Measurements from ENCODE around the gene ELMO1. TPM values are rescaled to one million over a fixed set of nuclear protein-coding genes. Genes with fewer than 3 reads are reported as not detected.

Gene ELMO1
- polyA plus RNA-seq, 1 donor (not counting 4 experiments of a cell fraction or from before 2014, with no cell fraction given): not detected

- Histone ChIP-seq H3K9me3 (ENCODE audit: control insufficient read depth, low read depth, low read length) (no peaks in the 10 kb centered on the region), H3K4me1 (ENCODE audit: control insufficient read depth, extremely low read depth, insufficient read depth, low read length) (no peaks in the 10 kb centered on the region), H3K9me1 (ENCODE audit: control insufficient read depth, extremely low read depth, insufficient read depth, low read length) (no peaks in the 10 kb centered on the region), H3K36me3 (ENCODE audit: control insufficient read depth in 2 of 2, extremely low read depth in 1 of 2, insufficient read depth in 2 of 2, low read length in 2 of 2) (no peaks in the 10 kb centered on the region), H3K79me2 (ENCODE audit: control insufficient read depth, insufficient read depth, low read length) (no peaks in the 10 kb centered on the region), H3K4me2 (ENCODE audit: control insufficient read depth, extremely low read depth, insufficient read depth, low read depth, low read length) (no peak overlapping the region), H3K4me3 (ENCODE audit: control insufficient read depth in 2 of 3, extremely low read depth in 1 of 3, insufficient read depth in 2 of 3, low read depth in 1 of 3, low read length in 3 of 3) (no peak overlapping the region), H3K9ac (ENCODE audit: control insufficient read depth, extremely low read depth, insufficient read depth, low read length) (no peak overlapping the region), H3K27me3 (ENCODE audit: control insufficient read depth, extremely low read depth, insufficient read depth, low read length) (no peaks in the 10 kb centered on the region), H3K27ac (ENCODE audit: control insufficient read depth, insufficient read depth, low read length) (no peak overlapping the region), H4K20me1 (ENCODE audit: control insufficient read depth, extremely low read depth, insufficient read depth, low read length) (no peaks in the 10 kb centered on the region), H2AFZ (ENCODE audit: control insufficient read depth, low read length) (no peak overlapping the region)
- FAIRE-seq (no peak), DNase-seq (ENCODE audit: low read depth, low spot score) (no peak)
- dilution Hi-C loops (cut with MboI; ENCODE audit: extremely low pct_ligation_motif_present, low sequenced_read_pairs): no loop called here
- TF ChIP-seq EZH2 (IDR thresholded peaks at IDR 0.05; ENCODE audit: low read length): no peak
- TF ChIP-seq CTCF (optimal IDR thresholded peaks at IDR 0.05 in 1 of 3, IDR thresholded peaks at IDR 0.05 in 1 of 3, conservative IDR thresholded peaks at IDR 0.05 in 1 of 3; ENCODE audit: extremely low read depth in 1 of 3, insufficient read depth in 2 of 3, low read length in 3 of 3): no peak
These were observed 27.8 kb upstream of the ELMO1 start for GRCh38 chr7:37476428-37476827.

- TF ChIP-seq EZH2 (IDR thresholded peaks at IDR 0.05; ENCODE audit: low read length) (no peak), CTCF (optimal IDR thresholded peaks at IDR 0.05 in 1 of 3, IDR thresholded peaks at IDR 0.05 in 1 of 3, conservative IDR thresholded peaks at IDR 0.05 in 1 of 3; ENCODE audit: extremely low read depth in 1 of 3, insufficient read depth in 2 of 3, low read length in 3 of 3) (no peak)
- Histone ChIP-seq H2AFZ (ENCODE audit: control insufficient read depth, low read length) (no peak overlapping the region), H3K27me3 (ENCODE audit: control insufficient read depth, extremely low read depth, insufficient read depth, low read length) (no peaks in the 10 kb centered on the region), H3K9me3 (ENCODE audit: control insufficient read depth, low read depth, low read length) (no peaks in the 10 kb centered on the region), H3K4me3 (ENCODE audit: control insufficient read depth in 2 of 3, extremely low read depth in 1 of 3, insufficient read depth in 2 of 3, low read depth in 1 of 3, low read length in 3 of 3) (no peak overlapping the region), H3K9ac (ENCODE audit: control insufficient read depth, extremely low read depth, insufficient read depth, low read length) (no peak overlapping the region), H3K36me3 (ENCODE audit: control insufficient read depth in 2 of 2, extremely low read depth in 1 of 2, insufficient read depth in 2 of 2, low read length in 2 of 2) (no peaks in the 10 kb centered on the region), H3K4me1 (ENCODE audit: control insufficient read depth, extremely low read depth, insufficient read depth, low read length) (no peaks in the 10 kb centered on the region), H3K9me1 (ENCODE audit: control insufficient read depth, extremely low read depth, insufficient read depth, low read length) (no peaks in the 10 kb centered on the region), H3K4me2 (ENCODE audit: control insufficient read depth, extremely low read depth, insufficient read depth, low read depth, low read length) (no peak overlapping the region), H3K79me2 (ENCODE audit: control insufficient read depth, insufficient read depth, low read length) (no peaks in the 10 kb centered on the region), H3K27ac (ENCODE audit: control insufficient read depth, insufficient read depth, low read length) (no peak overlapping the region), H4K20me1 (ENCODE audit: control insufficient read depth, extremely low read depth, insufficient read depth, low read length) (no peaks in the 10 kb centered on the region)
- FAIRE-seq (no peak), DNase-seq (ENCODE audit: low read depth, low spot score) (no peak)
- dilution Hi-C loops (cut with MboI; ENCODE audit: extremely low pct_ligation_motif_present, low sequenced_read_pairs): no loop called here
These were observed 27.0 kb upstream of the ELMO1 start for GRCh38 chr7:37475646-37476045.

Data from keratinocyte (primary cell).